ENCODE measurements around the gene SVIL.
"Not testable (repeated sequence)": the region's sequence is repeated elsewhere in the genome, so short reads cannot be mapped to it uniquely, and the experiment has no call there.

SVIL gene

GRCh38 chr10:29443745-29444523 is 190.8 kb downstream of the SVIL start:
- DNase-seq, result peak; percentile 16

DNA sequence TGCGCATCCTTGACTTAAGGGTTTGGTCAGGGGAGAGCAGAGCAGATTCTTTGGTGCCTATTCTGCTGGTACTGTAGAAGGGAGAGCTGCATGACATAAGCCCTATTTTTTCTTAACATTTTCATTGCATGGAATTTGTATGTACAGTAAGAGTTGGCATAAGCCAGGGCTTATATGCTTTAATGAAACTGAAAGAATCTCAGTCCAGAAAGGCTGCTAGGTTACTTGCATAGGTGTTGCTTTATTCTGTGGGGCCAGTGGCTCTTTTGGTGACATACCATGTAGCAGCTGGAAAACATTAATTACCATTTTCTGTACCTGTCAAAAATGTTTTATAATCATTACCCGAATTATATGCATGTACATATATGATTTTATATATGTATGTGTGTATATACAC is 193.8 kb downstream of the SVIL start:
- no peak for DNase-seq

DNA sequence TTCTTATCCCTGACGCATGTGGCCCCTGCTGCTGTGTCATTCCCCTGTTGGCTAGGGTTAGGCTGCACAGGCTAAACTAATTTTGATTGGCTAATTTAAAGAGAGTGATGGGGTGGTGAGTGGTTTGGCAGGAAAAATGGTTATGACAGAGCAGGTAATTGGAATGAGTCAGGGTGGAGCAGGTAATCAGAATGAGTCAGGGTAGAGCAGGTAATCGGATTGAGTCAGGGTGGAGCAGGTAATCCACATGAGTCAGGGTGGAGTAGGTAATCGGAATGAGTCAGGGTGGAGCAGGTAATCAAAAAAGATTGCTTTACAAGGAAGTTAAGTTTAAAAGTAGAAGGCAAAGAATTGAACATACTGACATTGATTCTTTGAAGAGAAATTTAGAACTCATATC is 195.8 kb downstream of the SVIL start:
- DNase-seq, result not testable (repeated sequence)

GRCh38 chr10:29438271-29438670 is 196.5 kb downstream of the SVIL start:
- no peak for DNase-seq

- no peak for DNase-seq
Observed at GRCh38 chr10:29437871-29438270, 196.9 kb downstream of the SVIL start.

- DNase-seq, result no peak
Observed at GRCh38 chr10:29435809-29436501, 198.8 kb downstream of the SVIL start.

DNA sequence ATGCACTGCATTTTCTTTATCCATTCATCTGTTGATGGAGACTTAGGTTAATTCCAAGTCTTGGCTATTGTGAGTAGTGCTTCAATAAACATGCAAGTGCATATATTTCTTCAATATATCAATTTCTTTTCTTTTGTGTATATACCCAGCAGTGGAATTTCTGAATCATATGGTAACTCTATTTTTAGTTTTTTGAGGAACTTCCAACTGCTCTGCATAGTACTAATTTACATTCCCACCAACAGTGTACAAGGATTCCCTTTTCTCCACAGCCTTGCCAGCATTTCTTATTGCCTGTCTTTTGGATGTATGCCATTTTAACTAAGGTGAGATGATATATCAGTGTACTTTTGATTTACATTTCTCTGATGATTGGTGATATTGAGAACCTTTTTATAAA is 200.7 kb downstream of the SVIL start:
- DNase-seq, result no peak

GRCh38 chr10:29431711-29432110 is 203.1 kb downstream of the SVIL start:
- no peak for DNase-seq

- no peak for DNase-seq
Observed at GRCh38 chr10:29430101-29430500, 204.7 kb downstream of the SVIL start.

- DNase-seq, result no peak
Observed at GRCh38 chr10:29428486-29428885, 206.3 kb downstream of the SVIL start.

- no peak for DNase-seq
Observed at GRCh38 chr10:29427667-29428066, 207.1 kb downstream of the SVIL start.

GRCh38 chr10:29426420-29426819 is 208.4 kb downstream of the SVIL start:
- DNase-seq, result no peak

DNA sequence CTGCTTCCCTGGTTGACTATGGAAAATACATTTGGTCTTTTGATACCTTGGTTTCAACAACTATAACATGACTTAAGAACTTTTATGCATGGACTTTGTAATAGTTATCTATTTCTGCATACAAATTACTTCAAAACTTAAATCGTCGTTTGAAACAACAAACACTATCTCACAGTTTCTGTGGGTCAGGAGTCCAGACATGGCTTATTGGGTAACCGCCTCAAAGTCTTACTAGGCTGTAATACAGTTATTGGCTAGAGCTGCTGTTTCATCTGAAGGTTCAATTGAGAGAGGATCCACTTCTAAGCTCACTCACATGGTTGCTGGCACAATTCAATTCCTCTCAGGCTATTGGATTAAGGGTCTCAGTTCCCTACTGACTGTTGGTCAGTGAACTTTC is 210.8 kb downstream of the SVIL start:
- DNase-seq, result no peak

DNA sequence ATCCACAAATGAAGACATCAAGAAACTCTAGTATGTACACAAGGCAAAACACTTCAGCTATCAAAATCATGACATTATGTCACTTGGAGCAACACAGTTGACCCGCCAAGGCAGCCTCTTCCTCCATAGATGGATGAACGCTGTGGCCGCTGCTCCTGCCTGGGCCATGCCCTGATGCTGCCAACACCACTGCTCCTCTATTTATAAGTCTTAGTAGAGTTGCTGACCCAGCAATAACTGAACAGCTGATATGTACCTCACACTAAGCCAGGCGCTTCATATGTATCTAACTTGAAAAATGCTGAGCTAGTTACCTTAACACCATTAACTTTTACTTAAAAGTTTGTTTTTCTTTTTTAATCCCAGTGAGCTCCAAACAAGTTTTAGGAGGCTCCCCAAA is 214.0 kb downstream of the SVIL start:
- no peak for DNase-seq

DNA sequence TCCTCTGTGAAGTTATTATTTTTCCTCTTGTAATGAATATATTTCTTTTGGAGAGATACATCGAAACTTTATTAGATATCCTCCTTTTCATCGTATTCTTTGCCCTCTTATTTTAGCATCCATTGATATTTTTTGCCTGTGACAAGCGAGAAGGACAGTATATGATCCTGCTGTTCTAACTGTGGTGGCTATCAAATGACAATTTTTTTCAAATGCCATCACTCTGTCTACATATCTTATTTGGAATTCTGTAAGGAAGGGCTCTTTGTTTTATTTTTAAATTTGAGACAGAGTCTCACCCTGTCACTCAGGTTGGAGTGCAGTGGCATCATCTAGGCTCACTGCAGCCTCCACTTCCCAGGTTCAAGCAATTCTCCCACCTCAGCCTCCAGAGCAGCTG is 217.4 kb downstream of the SVIL start:
- no peak for DNase-seq

GRCh38 chr10:29415876-29416275 is 218.9 kb downstream of the SVIL start:
- DNase-seq, result no peak

DNA sequence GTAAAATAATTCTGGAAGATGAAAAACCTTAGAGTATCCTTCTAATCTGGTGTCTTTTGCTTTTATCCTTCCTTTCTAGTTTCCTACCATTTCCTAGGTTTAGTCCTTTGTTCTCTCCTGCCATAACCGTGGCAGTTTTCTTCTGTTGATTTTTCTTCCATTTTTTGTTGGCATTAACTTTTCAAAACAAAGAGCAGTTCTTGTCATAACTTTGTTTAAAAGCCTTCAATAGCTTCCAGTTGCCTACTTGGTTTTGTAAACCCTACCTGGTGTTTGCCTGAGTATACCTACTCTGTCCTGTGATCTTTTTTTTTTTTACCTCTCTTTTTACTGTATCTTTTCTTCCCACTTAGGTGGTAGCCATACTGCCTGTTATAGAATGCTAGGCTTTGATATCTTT is 220.3 kb downstream of the SVIL start:
- no peak for DNase-seq

DNA sequence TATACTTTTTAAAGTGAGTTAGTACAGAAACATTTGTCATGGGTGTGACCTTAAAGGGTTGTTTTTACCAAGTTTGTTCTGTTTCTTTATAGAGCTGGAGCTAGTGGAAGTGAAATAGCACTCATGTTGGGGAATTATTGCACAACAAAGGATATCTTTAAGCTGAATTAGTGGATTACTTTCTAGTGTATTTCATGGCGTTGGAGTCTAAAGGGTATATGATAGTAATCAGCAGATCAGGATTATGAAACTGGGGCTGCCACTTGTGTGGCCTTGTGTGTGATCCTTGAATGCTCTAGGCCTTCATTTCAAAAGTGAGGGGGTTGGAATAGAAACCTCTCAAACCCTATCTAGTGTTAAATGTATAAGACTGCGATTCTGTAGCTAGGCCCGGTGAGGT is 222.3 kb downstream of the SVIL start:
- no peak for DNase-seq

DNA sequence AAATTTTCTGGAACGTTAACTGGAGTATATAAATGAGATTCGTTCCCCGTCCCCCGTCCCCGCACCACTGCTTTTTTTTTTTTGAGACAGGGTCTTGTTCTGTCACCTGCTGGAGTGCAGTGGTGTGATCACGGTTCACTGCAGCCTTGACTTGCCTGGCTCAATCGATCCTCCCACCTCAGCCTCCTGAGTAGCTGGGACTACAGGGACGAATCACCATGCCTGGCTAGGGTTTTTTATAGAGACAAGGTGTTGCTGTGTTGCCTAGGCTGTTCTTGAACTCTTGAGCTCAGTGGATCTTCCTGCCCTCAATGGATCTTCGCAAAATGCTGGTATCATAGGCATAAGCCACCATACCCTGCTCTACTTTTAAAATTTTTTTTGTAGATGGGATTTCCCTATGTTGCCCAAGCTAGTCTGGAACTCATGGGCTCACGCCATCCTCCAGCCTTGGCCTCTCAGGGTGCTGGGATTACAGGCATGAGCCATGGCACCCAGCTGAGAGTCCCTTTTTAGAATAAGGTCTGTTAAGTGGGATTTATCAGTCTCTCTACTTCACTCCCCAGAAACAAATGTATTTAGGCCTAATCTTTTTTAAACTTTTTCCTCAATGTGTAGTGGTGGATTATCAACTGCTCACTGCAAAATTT is 223.0 kb downstream of the SVIL start:
- no peak for DNase-seq

GRCh38 chr10:29409241-29410054 is 225.3 kb downstream of the SVIL start:
- peak; percentile 46 for DNase-seq

DNA sequence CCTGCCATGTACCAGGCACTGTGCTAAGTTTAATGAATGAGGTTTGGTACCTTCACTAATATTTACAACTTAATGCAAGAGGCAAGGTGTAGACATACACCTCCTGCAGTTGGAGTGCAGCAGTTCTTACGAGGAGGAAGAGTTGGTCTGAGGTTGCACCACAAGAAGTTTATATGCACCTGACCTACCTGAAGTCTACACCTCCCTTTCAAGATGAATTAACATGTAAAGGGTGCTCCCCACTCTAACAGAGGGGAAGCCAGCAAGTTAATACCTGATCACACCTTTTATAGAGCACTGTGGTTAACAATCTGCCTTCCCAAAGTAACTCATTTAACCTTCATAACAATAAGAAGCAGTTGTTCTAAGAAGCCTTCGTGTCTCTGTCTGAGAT is 225.9 kb downstream of the SVIL start:
- DNase-seq, result no peak
